Measurements from ENCODE around the gene RAD18.

- TF ChIP-seq CTCF (IDR thresholded peaks at IDR 0.05; ENCODE audit: low read length), result no peak
- TF ChIP-seq EZH2phosphoT487 (IDR thresholded peaks at IDR 0.05; ENCODE audit: low read length), result no peak
- no peak for TF ChIP-seq EZH2 (optimal IDR thresholded peaks at IDR 0.05; ENCODE audit: low read depth, low read length)
These were observed 105.4 kb downstream of the RAD18 start for GRCh38 chr3:8857720-8858367.
